Measurements from ENCODE around the gene FGF18. TPM values are rescaled to one million over a fixed set of nuclear protein-coding genes. Genes with fewer than 3 reads are reported as not detected.

Gene FGF18
- total RNA-seq, 1 donor from 2014 or later: 0.06 TPM

GRCh38 chr5:171422902-171423663, 3.6 kb downstream of the FGF18 start:
- DNase-seq (ENCODE audit: low spot score): no peak
- Histone ChIP-seq H3K36me3 (no peaks in the 10 kb centered on the region), H3K9me3 (ENCODE audit: low read depth) (no peaks in the 10 kb centered on the region), H3K4me2 (no peak overlapping the region), H3F3A (ENCODE audit: low read depth) (peaks cover 27% of the 10 kb centered on the region), H2AFZ (replicated peaks) (no peak overlapping the region), H3K27ac (no peak overlapping the region), H4K20me1 (ENCODE audit: low read depth) (peaks cover 46% of the 10 kb centered on the region), H3K4me3 (no peak overlapping the region), H3K27me3 (peaks cover 48% of the 10 kb centered on the region), H3K4me1 (peaks cover 20% of the 10 kb centered on the region), H3K79me2 (ENCODE audit: low read depth) (no peaks in the 10 kb centered on the region), H3K9ac (no peak overlapping the region)
- Mint-ChIP-seq H3K36me3 (no peaks in the 10 kb centered on the region), H3K4me1 (peaks cover 56% of the 10 kb centered on the region), H3K4me3 (peak overlapping the region; percentile 71), H3K27ac (peak overlapping the region; percentile 97), H3K27me3 (ENCODE audit: insufficient read depth, low read depth) (peaks cover 17% of the 10 kb centered on the region), H3K9me3 (no peaks in the 10 kb centered on the region)
- TF ChIP-seq, protein P1, sequence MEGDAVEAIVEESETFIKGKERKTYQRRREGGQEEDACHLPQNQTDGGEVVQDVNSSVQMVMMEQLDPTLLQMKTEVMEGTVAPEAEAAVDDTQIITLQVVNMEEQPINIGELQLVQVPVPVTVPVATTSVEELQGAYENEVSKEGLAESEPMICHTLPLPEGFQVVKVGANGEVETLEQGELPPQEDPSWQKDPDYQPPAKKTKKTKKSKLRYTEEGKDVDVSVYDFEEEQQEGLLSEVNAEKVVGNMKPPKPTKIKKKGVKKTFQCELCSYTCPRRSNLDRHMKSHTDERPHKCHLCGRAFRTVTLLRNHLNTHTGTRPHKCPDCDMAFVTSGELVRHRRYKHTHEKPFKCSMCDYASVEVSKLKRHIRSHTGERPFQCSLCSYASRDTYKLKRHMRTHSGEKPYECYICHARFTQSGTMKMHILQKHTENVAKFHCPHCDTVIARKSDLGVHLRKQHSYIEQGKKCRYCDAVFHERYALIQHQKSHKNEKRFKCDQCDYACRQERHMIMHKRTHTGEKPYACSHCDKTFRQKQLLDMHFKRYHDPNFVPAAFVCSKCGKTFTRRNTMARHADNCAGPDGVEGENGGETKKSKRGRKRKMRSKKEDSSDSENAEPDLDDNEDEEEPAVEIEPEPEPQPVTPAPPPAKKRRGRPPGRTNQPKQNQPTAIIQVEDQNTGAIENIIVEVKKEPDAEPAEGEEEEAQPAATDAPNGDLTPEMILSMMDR (IDR thresholded peaks at IDR 0.05): no peak
- TF ChIP-seq EZH2phosphoT487 (IDR thresholded peaks at IDR 0.05) (no peak), EZH2 (IDR thresholded peaks at IDR 0.05) (no peak)

- Mint-ChIP-seq H3K9me3 (no peaks in the 10 kb centered on the region), H3K4me1 (peaks cover 55% of the 10 kb centered on the region), H3K27ac (no peak overlapping the region), H3K4me3 (no peak overlapping the region), H3K36me3 (no peaks in the 10 kb centered on the region), H3K27me3 (ENCODE audit: insufficient read depth, low read depth) (peaks cover 22% of the 10 kb centered on the region)
- H3K9ac ChIP-seq: no peak overlapping the region
- no peak overlapping the region for H3K4me2 ChIP-seq
- H3K4me3 ChIP-seq: no peak overlapping the region
- no peaks in the 10 kb centered on the region for H3K9me3 ChIP-seq (ENCODE audit: low read depth)
- no peak overlapping the region for H3K27ac ChIP-seq
- H3K27me3 ChIP-seq: peaks cover 39% of the 10 kb centered on the region
- TF ChIP-seq EZH2phosphoT487 (IDR thresholded peaks at IDR 0.05): no peak
- TF ChIP-seq EZH2 (IDR thresholded peaks at IDR 0.05): no peak
- TF ChIP-seq, protein P1 (IDR thresholded peaks at IDR 0.05): no peak
- peaks cover 15% of the 10 kb centered on the region for H3K4me1 ChIP-seq
- H4K20me1 ChIP-seq (ENCODE audit: low read depth): peaks cover 32% of the 10 kb centered on the region
- H3K36me3 ChIP-seq: no peaks in the 10 kb centered on the region
- H3K79me2 ChIP-seq (ENCODE audit: low read depth): no peaks in the 10 kb centered on the region
- peak; percentile 38 for DNase-seq (ENCODE audit: low spot score)
- peaks cover 12% of the 10 kb centered on the region for H3F3A ChIP-seq (ENCODE audit: low read depth)
- no peak overlapping the region for H2AFZ ChIP-seq (replicated peaks)
These were observed 5.3 kb downstream of the FGF18 start for GRCh38 chr5:171424726-171425125.

DNA sequence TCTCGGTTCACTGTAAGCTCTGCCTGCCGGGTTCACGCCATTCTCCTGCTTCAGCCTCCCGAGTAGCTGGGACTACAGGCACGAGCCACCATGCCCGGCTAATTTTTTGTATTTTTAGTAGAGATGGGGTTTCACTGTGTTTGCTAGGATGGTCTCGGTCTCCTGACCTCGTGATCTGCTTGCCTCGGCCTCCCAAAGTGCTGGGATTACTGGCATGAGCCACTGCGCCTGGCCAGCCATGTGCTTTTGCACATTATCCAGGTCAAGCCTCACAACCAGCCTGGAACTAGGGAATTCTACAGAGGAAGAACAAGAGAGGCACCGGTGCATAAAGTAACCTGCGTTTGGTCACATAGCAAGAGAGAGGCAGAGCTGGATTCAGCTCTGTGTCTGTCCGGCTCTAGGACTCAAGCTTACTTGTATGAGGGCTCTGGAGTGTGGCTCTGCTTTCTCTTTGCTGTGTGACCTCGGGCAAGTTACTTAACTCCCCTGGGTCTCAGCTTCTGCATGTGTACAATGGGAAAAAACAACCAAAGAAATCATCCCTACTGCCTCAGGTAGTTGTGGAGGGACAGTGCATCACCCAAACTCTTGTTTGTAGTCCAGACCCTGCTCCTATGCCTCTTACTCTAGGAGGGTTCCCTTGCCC, 6.3 kb downstream of the FGF18 start:
- no peak overlapping the region for H3K27ac Mint-ChIP-seq
- no peaks in the 10 kb centered on the region for H3K36me3 Mint-ChIP-seq
- TF ChIP-seq EZH2 (IDR thresholded peaks at IDR 0.05) (no peak), EZH2phosphoT487 (IDR thresholded peaks at IDR 0.05) (no peak)
- TF ChIP-seq, protein P1 (IDR thresholded peaks at IDR 0.05): no peak
- H3K4me2 ChIP-seq: no peak overlapping the region
- no peaks in the 10 kb centered on the region for H3K9me3 ChIP-seq (ENCODE audit: low read depth)
- H3K4me1 ChIP-seq: peaks cover 8% of the 10 kb centered on the region
- no peak overlapping the region for H2AFZ ChIP-seq (replicated peaks)
- no peak overlapping the region for H3K9ac ChIP-seq
- H3K79me2 ChIP-seq (ENCODE audit: low read depth): no peaks in the 10 kb centered on the region
- peaks cover 51% of the 10 kb centered on the region for H3K4me1 Mint-ChIP-seq
- no peak overlapping the region for H3K4me3 Mint-ChIP-seq
- H3K27me3 ChIP-seq: peaks cover 29% of the 10 kb centered on the region
- no peak for DNase-seq (ENCODE audit: low spot score)
- H4K20me1 ChIP-seq (ENCODE audit: low read depth): peaks cover 24% of the 10 kb centered on the region
- H3K36me3 ChIP-seq: no peaks in the 10 kb centered on the region
- no peak overlapping the region for H3K27ac ChIP-seq
- H3F3A ChIP-seq (ENCODE audit: low read depth): peaks cover 6% of the 10 kb centered on the region
- no peaks in the 10 kb centered on the region for H3K9me3 Mint-ChIP-seq
- no peak overlapping the region for H3K4me3 ChIP-seq
- H3K27me3 Mint-ChIP-seq (ENCODE audit: insufficient read depth, low read depth): peaks cover 24% of the 10 kb centered on the region

Measured in neural progenitor cell (in vitro differentiated cells).